ENCODE data around the gene C15orf62.

C15orf62 gene

GRCh38 chr15:40821195-40821594 is 51.4 kb downstream of the C15orf62 start:
- DNase-seq (ENCODE audit: low spot score) = no peak

All from kidney capillary endothelial cell (primary cell).